Measurements from ENCODE around the gene ROM1.
"Not testable (repeated sequence)": the region's sequence is repeated elsewhere in the genome, so short reads cannot be mapped to it uniquely, and the experiment has no call there.

Gene ROM1

GRCh38 chr11:62610403-62610802 lies 2.7 kb upstream of the ROM1 start:
- no peak for DNase-seq (ENCODE audit: low spot score)

- DNase-seq (ENCODE audit: low spot score) = no peak
These were observed 2.0 kb upstream of the ROM1 start for GRCh38 chr11:62610814-62611704.

GRCh38 chr11:62611705-62612365 lies 1.2 kb upstream of the ROM1 start:
- peak; percentile 49 for DNase-seq (ENCODE audit: low spot score)

- no peak for DNase-seq (ENCODE audit: low spot score)
These were observed 278 bp downstream of the ROM1 start for GRCh38 chr11:62613291-62613778.

DNA sequence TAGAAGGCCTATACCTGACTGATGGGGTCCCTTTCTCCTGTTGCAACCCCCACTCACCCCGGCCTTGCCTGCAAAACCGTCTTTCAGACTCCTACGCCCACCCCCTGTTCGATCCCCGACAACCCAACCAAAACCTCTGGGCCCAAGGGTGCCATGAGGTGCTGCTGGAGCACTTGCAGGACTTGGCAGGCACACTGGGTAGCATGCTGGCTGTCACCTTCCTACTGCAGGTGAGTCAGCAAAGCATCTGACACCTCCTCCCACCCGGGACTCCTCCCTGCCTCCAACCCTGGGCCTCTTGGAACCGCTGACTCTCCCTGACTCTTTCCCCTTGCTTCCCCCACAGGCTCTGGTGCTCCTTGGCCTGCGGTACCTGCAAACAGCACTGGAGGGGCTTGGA lies 1.2 kb downstream of the ROM1 start:
- DNase-seq (ENCODE audit: low spot score) = no peak

DNA sequence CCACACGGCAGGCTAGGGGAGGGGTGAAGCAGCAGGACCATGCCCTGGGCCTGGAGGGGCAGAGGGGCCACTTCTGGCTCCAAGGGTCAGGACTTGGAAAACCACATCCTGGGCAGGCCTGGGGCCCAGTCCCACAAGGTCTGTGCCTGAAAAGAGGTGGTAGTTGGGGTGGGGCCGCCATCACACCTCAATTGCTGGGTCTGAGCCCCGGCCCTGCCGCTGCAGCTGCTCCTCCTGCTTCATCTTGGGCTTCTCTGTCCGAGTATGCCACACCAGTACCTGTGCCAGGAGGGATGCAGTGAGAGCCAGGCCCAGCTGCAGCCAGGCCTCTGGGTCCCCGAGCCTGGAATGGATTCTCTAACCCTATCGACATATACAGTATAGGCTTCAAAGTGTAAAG lies 2.5 kb downstream of the ROM1 start:
- DNase-seq (ENCODE audit: low spot score) = no peak

DNA sequence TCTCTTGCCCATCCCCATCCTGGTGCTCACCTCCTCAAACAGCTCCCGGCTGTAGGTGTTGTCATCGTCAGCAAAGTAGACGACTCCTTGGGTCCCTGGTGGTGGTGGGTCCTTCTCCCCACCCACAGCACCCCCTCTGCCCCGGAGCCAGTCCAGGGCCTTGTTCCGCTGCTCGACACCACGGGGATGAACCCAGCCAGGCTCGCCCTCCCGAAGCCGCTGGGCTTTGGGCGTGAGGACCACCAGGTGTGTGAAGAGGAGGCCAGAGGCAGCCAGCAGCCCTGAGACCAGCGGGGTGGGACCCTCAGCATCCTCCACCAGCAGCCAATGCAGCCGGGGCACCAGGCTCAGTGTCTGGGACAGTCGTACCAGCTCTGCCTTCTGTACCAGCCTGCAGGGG lies 3.9 kb downstream of the ROM1 start:
- not testable (repeated sequence) for DNase-seq (ENCODE audit: low spot score)

GRCh38 chr11:62621027-62621566 lies 8.0 kb downstream of the ROM1 start:
- DNase-seq (ENCODE audit: low spot score) = no peak

GRCh38 chr11:62621567-62622470 lies 8.8 kb downstream of the ROM1 start, which contains the start of gene B3GAT3:
Gene B3GAT3 (minus strand): TSS chr11:62621986. CDS start chr11:62621947, 39 bp downstream.
- DNase-seq (ENCODE audit: low spot score) = peak; percentile 91

- DNase-seq (ENCODE audit: low spot score) = no peak
These were observed 9.5 kb downstream of the ROM1 start for GRCh38 chr11:62622476-62623089.

DNA sequence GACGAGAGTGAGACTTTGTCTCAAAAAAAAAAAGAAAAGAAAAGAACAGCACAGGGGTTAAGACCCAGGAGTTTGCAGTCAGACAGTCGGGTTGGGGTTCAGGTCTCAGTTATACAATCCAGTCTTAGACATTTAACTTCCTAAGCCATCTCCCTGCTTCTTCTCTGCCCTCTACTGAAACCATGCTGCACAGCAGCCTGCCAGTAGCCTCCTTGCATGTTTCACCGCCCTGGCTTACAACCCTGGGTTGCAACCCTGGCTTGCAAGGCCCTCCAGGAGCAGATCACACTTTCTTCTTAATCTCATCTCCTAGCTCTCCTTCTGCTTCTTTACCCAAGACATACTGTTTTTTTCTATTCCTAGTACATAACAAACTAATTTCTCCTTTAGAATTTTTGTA lies 14.7 kb downstream of the ROM1 start:
- no peak for DNase-seq (ENCODE audit: low spot score)

- DNase-seq (ENCODE audit: low spot score) = no peak
These were observed 19.4 kb downstream of the ROM1 start for GRCh38 chr11:62632492-62632891.

DNA sequence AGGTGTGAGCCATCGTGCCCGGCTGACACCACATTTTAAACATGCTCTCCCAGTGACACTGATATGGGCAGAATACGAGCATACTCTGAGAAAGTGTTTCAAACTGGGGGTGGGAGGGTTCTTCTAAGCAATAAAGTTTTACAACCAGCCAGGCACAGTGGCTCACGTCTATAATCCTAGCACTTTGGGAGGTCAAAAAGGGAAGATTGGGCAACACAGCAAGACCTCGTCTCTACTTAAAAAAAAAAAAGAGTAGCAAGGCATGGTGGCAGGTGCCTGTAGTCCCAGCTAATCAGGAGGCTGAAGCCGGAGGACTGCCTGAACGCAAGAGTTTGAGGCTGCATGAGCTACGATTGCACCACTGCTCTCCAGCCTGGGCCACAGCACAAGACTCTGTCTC lies 31.2 kb downstream of the ROM1 start:
- no peak for DNase-seq (ENCODE audit: low spot score)

- no peak for DNase-seq (ENCODE audit: low spot score)
These were observed 32.6 kb downstream of the ROM1 start for GRCh38 chr11:62645671-62645945.

- DNase-seq (ENCODE audit: low spot score) = peak; percentile 98
These were observed 33.1 kb downstream of the ROM1 start, which contains the start of gene GANAB for GRCh38 chr11:62645946-62646824. Gene GANAB (minus strand): TSS chr11:62646613. CDS start chr11:62646599, 14 bp downstream.

DNA sequence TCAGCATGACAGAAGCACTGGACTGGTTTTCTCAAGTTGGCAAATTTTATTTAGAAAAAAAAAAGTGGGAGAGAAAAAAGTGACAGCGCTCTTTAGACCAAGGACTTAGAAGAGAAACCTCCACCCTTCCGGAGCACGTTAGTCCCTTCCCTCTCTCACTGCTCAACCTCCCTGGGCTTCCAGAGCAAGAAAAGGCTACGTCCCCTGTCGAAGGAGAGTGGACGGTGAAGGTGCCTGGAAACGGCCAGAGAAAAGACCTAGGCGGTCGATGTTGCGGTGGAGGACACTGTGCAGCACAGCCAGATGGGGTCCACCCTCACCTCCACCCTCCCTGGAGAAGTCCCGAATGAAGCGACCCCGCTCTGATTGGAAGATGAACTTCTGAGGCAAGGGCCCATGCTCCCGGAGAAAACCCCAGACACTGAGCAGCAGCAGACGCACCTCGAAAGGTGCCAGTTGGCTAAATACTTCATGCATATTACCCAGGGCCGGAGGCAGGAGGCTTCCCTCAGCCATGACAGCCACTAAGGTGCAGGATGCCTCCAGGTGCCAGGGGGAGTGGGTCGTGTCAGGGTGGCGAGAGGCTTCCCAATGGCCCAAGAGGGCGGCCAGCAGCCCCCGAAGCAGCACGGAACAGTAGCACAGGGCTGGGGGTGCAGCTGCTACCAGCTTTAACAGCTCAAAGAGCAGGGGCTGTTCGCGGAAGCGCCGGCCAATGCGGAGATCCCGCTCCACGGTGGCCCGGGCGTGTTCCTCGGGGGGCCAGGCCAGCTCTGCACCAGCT lies 34.0 kb downstream of the ROM1 start:
- no peak for DNase-seq (ENCODE audit: low spot score)

GRCh38 chr11:62647609-62648005 lies 34.5 kb downstream of the ROM1 start:
- no peak for DNase-seq (ENCODE audit: low spot score)

DNA sequence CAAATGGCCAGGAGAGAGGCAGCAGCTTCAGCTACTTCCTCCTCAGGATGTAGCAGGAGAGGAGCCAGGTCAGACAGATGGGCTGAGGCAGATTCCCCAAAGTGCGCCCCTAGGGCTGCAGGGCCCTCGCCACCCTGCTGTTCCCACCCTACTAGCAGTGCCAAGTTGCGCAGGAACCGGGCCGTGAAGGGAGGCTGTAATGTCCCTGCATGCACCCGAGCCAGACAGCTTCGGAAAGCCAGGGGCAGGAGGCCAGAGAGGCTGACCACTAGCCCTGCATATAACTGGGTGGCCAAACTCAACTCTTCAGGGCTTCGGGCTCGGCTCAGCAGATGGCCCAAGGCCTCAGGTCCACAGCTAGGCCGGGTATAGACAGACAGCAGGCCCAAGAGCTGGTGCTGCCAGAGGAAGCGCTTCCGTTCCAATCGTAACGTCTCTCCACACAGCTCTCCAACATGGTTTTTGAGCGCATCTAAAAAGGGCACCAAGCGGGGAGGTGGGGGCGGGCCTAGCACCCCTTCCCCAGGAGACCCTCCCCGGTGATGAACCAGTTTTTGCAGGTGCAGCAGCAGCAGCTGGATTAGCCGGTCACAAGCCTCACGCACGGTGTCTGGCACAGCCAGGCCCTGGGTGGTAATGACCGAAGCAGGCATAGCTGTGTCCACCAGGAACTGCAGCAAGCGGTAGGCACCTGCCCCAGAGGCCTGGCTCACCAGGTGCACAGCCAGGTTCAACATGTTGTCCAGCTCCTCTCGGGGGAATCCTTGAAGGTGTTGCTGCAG lies 35.3 kb downstream of the ROM1 start:
- no peak for DNase-seq (ENCODE audit: low spot score)

DNA sequence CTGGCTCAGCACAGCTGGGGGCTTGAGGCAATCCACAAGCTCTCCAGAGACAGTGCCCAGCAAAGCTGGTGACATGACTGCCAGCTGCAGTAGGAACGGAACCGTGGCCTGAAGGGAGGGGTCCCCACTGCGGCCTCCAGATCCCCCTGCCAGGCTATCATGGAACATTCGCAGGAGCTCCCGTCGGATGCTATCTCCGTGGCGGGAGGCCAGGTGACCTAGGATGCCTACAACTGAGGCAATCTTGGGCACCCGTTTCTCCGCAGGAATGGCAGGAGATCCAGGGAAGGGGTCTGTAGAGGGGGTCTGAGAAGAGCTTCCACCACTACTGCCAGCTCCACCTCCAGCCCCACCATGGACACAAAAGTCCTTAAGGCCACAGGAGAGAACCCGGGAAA lies 35.9 kb downstream of the ROM1 start:
- no peak for DNase-seq (ENCODE audit: low spot score)

Measured in kidney capillary endothelial cell (primary cell).